Measurements from ENCODE around the gene PTPN1.
"Not testable (repeated sequence)": the region's sequence is repeated elsewhere in the genome, so short reads cannot be mapped to it uniquely, and the experiment has no call there.

Gene PTPN1

GRCh38 chr20:50481741-50482140 lies 28.4 kb upstream of the PTPN1 start:
- DNase-seq (ENCODE audit: low spot score), result no peak

GRCh38 chr20:50482396-50482981 lies 27.7 kb upstream of the PTPN1 start:
- DNase-seq (ENCODE audit: low spot score), result no peak

- DNase-seq (ENCODE audit: low spot score), result no peak
Measured at GRCh38 chr20:50484271-50484976, 25.8 kb upstream of the PTPN1 start.

- DNase-seq (ENCODE audit: low spot score), result no peak
Measured at GRCh38 chr20:50487397-50487796, 22.8 kb upstream of the PTPN1 start.

GRCh38 chr20:50488236-50488806 lies 21.9 kb upstream of the PTPN1 start:
- no peak for DNase-seq (ENCODE audit: low spot score)

- DNase-seq (ENCODE audit: low spot score), result no peak
Measured at GRCh38 chr20:50491168-50491567, 19.0 kb upstream of the PTPN1 start.

GRCh38 chr20:50491926-50492634 lies 18.1 kb upstream of the PTPN1 start:
- DNase-seq (ENCODE audit: low spot score), result no peak

GRCh38 chr20:50493881-50494253 lies 16.3 kb upstream of the PTPN1 start:
- no peak for DNase-seq (ENCODE audit: low spot score)

GRCh38 chr20:50494428-50494827 lies 15.8 kb upstream of the PTPN1 start:
- DNase-seq (ENCODE audit: low spot score), result no peak

- no peak for DNase-seq (ENCODE audit: low spot score)
Measured at GRCh38 chr20:50496773-50497385, 13.3 kb upstream of the PTPN1 start.

GRCh38 chr20:50498071-50498776 lies 12.0 kb upstream of the PTPN1 start:
- peak; percentile 57 for DNase-seq (ENCODE audit: low spot score)

GRCh38 chr20:50499938-50500337 lies 10.2 kb upstream of the PTPN1 start:
- DNase-seq (ENCODE audit: low spot score), result no peak

GRCh38 chr20:50501972-50502745 lies 8.0 kb upstream of the PTPN1 start:
- no peak for DNase-seq (ENCODE audit: low spot score)

GRCh38 chr20:50504231-50504823 lies 5.9 kb upstream of the PTPN1 start:
- DNase-seq (ENCODE audit: low spot score), result peak; percentile 54

- no peak for DNase-seq (ENCODE audit: low spot score)
Measured at GRCh38 chr20:50506270-50506579, 4.0 kb upstream of the PTPN1 start.

GRCh38 chr20:50507745-50508144 lies 2.4 kb upstream of the PTPN1 start:
- not testable (repeated sequence) for DNase-seq (ENCODE audit: low spot score)

GRCh38 chr20:50508171-50508755 lies 1.9 kb upstream of the PTPN1 start:
- no peak for DNase-seq (ENCODE audit: low spot score)

- no peak for DNase-seq (ENCODE audit: low spot score)
Measured at GRCh38 chr20:50510706-50511542, 741 bp downstream of the PTPN1 start.

- no peak for DNase-seq (ENCODE audit: low spot score)
Measured at GRCh38 chr20:50512323-50512722, 2.1 kb downstream of the PTPN1 start.
